HG02642 (cell line): ENCODE data around the gene CASTOR1.

Experiments used
- ATAC-seq: cut with Tn5 transposase; IDR thresholded peaks from one replicate; pipeline ENCODE4 v1.9.1; 2021; ENCODE audit warnings: mild to moderate bottlenecking; ENCODE audit not compliant: unreplicated experiment, poor library complexity

The CASTOR1 gene

GRCh38 chr22:30301995-30302809 lies 12.9 kb upstream of the CASTOR1 start:
- no peak for ATAC-seq

DNA sequence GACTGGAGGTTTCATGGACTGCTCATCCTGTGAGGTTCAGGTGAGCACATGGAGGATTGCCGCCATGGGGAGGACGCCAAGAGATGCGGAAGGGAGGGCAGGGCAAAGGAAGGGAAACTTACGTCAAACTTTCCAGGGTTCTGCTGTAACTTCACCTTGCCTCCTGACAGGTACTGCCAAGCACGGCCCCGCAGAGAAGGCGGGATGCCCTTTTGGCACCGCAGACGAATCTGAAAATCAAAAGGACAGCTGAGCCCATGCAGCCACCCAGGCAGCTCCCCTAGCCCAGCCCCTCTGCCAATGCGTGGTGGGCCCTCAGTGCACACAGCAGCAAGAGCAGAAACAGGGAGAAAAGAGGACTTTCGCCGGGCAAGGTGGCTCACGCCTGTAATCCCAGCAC lies 10.0 kb upstream of the CASTOR1 start:
- ATAC-seq: no peak

DNA sequence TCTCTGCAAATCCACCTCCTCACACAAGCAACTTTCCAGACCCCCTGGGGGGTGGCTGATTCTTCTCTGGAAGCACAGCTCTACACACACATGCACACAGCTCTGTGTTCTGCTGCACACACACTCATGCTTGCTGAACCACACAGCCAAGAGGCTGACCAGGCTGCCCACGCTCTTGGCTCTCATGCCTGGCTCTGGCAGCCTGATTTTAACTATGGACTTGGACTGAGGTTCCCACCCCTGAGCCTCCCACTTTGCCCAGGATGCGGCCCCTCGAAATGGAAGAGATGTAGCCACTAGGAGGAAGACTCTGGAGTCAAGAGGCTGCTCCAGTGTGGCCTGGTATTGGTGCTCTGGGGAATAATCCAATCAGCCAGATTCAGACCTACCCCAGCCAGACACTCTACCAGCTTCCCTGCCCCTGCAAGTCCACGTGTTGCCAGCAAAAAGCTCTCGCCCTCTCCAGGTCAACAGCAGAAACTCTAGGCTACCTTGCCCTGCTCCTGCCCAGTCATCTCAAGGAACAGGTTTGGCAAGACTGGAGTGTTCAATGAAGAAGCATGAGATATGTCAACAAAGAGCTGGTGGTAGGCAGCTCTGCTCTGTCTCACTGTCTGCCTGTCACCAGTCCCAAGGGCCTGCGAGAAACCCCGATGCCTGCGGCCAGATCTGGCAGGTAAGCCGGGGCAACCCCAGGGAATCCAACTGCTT lies 8.8 kb upstream of the CASTOR1 start:
- no peak for ATAC-seq

GRCh38 chr22:30297276-30297990 lies 8.1 kb upstream of the CASTOR1 start:
- ATAC-seq: no peak

DNA sequence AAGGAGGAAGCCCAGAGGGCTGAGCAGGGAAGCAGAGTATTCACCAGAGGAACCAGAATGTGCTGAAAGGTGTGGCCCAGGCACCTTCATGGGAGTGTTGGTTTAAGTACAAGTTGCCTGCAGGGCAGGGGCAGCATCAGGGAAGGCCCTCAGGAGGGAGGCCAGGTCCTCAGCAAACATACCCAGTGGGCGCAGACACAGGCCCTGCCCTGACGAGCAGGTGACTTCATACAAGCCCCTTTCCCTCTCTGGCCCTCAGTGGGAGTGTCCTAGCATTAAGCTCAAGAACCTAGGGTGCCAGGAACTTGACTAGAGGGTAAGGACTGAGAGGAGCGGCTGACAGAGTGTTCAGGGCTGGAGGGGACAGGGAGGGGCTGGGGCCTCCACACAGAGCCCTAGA lies 7.5 kb upstream of the CASTOR1 start:
- ATAC-seq: no peak

GRCh38 chr22:30296324-30296723 lies 7.0 kb upstream of the CASTOR1 start:
- no peak for ATAC-seq

GRCh38 chr22:30295576-30295975 lies 6.3 kb upstream of the CASTOR1 start:
- no peak for ATAC-seq

- no peak for ATAC-seq
These were observed 5.5 kb upstream of the CASTOR1 start for GRCh38 chr22:30294830-30295229.

DNA sequence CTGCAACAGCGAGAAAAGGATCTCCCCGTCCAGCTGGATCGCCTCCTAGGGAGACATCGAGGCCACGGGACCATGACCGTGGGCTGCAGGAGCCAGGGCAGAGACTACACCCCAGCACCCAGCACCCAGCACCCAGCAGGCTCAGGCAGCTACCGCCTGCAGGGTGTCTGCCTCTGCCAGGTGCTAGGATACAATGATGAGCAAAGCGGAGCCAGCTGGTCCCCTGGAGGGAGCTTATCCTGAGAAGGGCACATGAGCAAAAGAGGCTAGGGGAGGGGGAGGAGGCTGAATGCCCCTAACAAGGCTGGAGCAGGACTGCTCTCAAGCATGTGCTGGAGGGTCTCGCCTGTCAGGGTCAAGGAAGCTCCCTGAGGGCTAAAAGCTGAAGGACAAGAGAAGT lies 4.8 kb upstream of the CASTOR1 start:
- no peak for ATAC-seq

GRCh38 chr22:30293026-30293425 lies 3.7 kb upstream of the CASTOR1 start:
- ATAC-seq: no peak

GRCh38 chr22:30292069-30292970 lies 3.0 kb upstream of the CASTOR1 start:
- ATAC-seq: no peak

DNA sequence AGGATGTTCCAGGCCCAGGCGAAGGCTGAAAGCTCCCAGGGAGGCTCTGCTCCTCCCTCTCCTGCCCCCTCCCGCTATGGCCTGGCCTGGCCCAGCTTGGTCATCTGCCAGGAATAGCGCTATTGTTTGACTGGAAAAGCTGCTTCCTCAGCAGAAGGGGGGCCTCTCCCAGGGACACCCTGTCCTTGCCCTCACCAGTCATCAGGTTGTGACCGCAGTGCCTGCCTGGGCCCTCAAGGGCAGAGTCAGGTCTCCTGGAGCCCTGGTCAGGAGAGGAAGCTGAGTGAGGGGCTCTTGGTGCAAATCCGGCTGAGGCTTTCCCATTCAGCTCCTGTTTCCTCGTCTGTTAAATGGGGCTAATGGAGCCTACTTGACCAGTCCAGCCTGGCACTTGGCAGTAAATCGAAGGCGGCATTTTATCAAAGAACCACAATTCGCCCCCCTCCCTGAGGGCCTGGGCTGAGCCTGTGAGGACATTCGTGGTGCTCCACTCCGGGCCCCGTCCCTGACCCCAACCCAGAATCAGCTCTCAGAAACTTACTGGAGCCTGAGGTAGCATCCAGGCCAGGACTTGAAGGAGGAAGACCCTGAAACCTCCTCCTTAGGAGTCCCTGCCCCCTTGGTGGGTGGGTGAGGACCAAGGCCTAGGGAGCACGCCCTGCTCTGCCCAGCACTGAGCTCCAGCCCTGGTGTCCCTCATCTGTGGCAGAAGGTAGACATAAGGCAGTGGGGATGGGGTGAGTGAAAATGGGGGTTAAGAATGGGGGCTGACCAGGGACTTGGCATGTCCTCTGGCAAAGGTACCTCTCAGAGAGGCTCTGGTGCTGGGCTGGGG lies 2.0 kb upstream of the CASTOR1 start:
- no peak for ATAC-seq

DNA sequence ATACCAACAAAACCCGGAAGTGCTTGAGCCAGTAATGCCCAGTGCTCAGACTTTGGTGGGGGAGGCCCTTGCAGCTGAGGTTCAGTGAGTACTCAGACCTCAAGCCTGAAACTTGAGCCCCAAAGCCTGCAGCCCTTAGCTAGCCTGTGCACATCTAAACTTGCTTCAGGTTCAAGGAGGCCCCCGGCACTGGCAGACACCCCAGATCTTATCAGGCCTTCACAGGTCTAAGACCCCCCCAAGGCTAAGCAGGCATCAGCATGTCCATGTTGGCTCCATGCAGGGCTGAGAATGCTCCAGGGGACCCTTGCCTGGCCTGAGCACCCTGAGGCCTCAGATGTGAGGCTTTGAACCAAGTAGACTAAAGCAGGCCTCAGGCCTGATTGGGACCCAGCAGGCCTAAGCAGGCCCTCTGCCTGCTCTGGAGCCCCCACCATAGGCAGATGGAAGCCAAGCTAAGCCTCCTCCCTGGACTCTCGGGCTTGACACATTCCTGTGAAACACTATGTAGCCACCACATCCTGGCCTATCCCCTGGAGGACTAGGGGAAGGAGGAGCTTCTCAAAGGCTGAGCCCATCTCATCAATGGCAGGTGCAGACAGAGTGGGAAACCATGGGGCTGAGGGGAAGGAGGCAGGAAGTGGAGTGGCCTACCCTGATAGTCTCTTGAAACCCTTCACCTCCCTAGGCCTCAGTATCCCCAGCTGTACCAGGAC lies 1.2 kb upstream of the CASTOR1 start:
- ATAC-seq: peak; percentile 3

- ATAC-seq: peak; percentile 10
These were observed 642 bp upstream of the CASTOR1 start for GRCh38 chr22:30289980-30290313.

DNA sequence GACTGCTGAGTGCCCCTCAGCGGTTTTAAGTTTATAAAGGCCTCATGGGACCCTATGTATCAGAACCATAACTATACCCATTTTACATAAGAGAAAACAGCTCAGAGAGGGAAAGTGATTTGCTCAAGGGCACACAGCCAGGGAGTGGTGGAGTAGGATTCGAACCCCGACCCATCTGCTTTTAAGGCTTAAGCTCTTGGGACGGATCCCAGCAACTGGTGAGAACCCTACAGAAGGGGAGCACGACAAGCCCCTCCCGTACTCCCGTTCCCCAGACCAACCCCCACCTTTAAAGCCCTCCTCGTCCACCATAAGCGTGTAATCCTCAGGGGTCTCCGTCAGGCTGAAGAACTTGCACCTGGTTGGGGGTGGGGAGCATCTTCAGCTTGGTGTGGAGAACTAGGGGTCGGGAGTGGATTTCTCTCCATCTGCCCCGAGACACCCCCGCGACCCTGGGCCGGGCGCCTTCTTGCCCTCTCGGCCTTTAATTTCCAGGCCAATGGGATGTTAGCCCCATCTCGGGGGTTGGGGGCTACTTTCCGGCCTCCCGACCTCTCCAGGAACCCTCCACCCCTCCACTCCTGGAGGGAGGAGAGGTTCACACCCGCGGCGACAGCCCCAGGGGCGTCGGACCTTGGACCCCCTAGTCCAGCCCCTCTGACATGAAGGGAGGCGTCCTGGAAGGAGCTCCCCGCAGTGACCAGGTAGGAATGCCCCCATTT lies 725 bp downstream of the CASTOR1 start:
- ATAC-seq: no peak

- no peak for ATAC-seq
These were observed 1.5 kb downstream of the CASTOR1 start for GRCh38 chr22:30287648-30288418.

DNA sequence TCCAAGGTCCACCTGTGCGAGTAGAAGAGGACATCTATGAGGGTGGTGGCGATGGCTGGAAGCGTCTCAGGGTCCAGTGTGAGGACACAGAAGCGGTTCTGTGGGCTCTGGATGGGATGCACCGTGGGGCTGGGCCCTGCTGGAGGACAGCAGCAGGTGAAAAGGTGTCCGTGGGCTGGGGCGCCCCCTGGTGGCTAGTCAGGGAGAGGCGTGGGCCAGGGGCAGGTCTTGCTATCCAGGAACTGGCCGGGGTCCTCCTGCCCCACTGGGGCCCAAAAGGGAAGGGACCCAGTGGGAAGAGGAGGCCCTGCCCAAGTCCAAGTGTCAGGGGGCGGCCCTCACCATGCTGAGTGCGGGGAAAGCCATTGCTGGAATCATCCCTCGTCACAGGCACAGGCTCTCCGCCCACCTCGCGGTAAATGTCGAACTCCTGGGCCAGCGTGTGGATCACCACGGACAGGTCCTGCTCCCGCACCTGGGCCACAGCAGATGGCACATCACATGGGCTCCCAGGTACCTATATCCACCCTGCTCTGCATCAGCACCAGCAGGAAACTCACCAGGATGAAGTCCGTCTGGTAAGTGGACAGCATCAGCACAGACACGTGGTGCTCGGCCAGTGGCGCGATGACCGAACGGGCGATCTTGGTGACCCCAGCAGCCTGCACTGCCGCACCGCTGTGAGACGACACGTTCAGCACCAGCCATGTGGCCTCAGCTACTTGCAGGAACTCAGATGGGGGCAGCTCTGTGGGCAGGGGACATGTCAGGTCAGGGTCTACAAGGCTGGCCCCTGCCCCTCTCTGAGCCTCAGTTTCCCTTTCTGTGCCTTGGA lies 2.3 kb downstream of the CASTOR1 start:
- ATAC-seq: no peak
